CD14-positive monocyte (primary cell): ENCODE data around the gene CLTA. TPM values are rescaled to one million over a fixed set of nuclear protein-coding genes. Genes with fewer than 3 reads are reported as not detected.
A peak's percentile ranks its signal among the peaks of the same experiment; 100 is the strongest.

ENCODE experiments used
- DNase-seq, 3 donors: peaks; one replicate each; pipeline ENCODE4 v3.0.0-alpha.2; 2011 to 2022
- H2AFZ ChIP-seq: 2 replicates; pipeline ENCODE4 v1.6.0; 2012; ENCODE audit warnings: mild to moderate bottlenecking, low read depth, low read length, inconsistent platforms; ENCODE audit not compliant: insufficient read depth, poor library complexity, severe bottlenecking
- H3K27ac ChIP-seq, 2 donors: 1 replicate in 1 of 2; 2 replicates in 1 of 2; pipeline ENCODE4 v1.5.1; 2012 to 2013; ENCODE audit warnings: low read length in 2 of 2, control low read depth in 1 of 2, inconsistent platforms in 1 of 2, low read depth in 1 of 2, mild to moderate bottlenecking in 1 of 2
- H3K27me3 ChIP-seq, 2 donors: one replicate each; pipeline versions ENCODE4 v1.6.0 to v1.6.1; 2011 to 2013; ENCODE audit warnings: low read length in 2 of 2; ENCODE audit not compliant: control insufficient read depth in 2 of 2, insufficient read depth in 2 of 2
- H3K36me3 ChIP-seq, 2 donors: replicated peaks in 1 of 2; 1 replicate in 1 of 2; 2 replicates in 1 of 2; pipeline versions ENCODE4 v1.5.1 to v1.6.1; 2012 to 2013; ENCODE audit warnings: low read length in 2 of 2, control low read depth in 1 of 2, inconsistent platforms in 1 of 2, mild to moderate bottlenecking in 1 of 2; ENCODE audit not compliant: insufficient read depth in 2 of 2, control insufficient read depth in 1 of 2
- H3K4me1 ChIP-seq, 2 donors: 1 replicate in 1 of 2; 2 replicates in 1 of 2; pipeline versions ENCODE4 v1.5.1 to v1.6.1; 2012 to 2013; ENCODE audit warnings: low read length in 2 of 2, control low read depth in 1 of 2, inconsistent platforms in 1 of 2, mild to moderate bottlenecking in 1 of 2, moderate library complexity in 1 of 2; ENCODE audit not compliant: insufficient read depth in 2 of 2, control insufficient read depth in 1 of 2
- H3K4me2 ChIP-seq: replicated peaks from 2 replicates; pipeline ENCODE3; 2012; ENCODE audit warnings: low read length, moderate library complexity, mild to moderate bottlenecking; ENCODE audit not compliant: poor library complexity, severe bottlenecking; ENCODE audit errors: extremely low read depth
- H3K4me3 ChIP-seq, 3 experiments: fragments of 200-600 bp in 1 of 3; sonication (generic) in 1 of 3; replicated peaks in 1 of 3; 1 replicate in 2 of 3; 2 replicates in 1 of 3; pipeline ENCODE4 v1.5.1; 2011 to 2013; ENCODE audit warnings: low read length in 3 of 3, mild to moderate bottlenecking in 3 of 3, control low read depth in 2 of 3, low read depth in 2 of 3, inconsistent platforms in 1 of 3, moderate library complexity in 1 of 3
- H3K79me2 ChIP-seq: 2 replicates; pipeline ENCODE4 v1.6.0; 2012; ENCODE audit warnings: mild to moderate bottlenecking, control low read depth, inconsistent platforms, low read length, moderate library complexity; ENCODE audit not compliant: insufficient read depth
- H3K9ac ChIP-seq: 2 replicates; pipeline ENCODE4 v1.6.0; 2017; ENCODE audit warnings: low read length, mild to moderate bottlenecking; ENCODE audit not compliant: insufficient read depth, poor library complexity, severe bottlenecking
- H3K9me3 ChIP-seq, 2 donors: replicated peaks in 1 of 2; 1 replicate in 1 of 2; 2 replicates in 1 of 2; pipeline versions ENCODE4 v1.5.1 to v1.6.1; 2012 to 2013; ENCODE audit warnings: low read length in 2 of 2, control low read depth in 1 of 2; ENCODE audit not compliant: control insufficient read depth in 1 of 2, insufficient read depth in 1 of 2
- H4K20me1 ChIP-seq: 2 replicates; pipeline ENCODE4 v1.6.0; 2012; ENCODE audit warnings: mild to moderate bottlenecking, low read length, control low read depth, moderate library complexity; ENCODE audit not compliant: insufficient read depth
- H3K27ac Mint-ChIP-seq, 7 donors: one replicate each; pipeline ENCODE4 v1.8.0; 2020; ENCODE audit warnings: mild to moderate bottlenecking in 7 of 7, mixed read lengths in 7 of 7, moderate library complexity in 6 of 7, inconsistent platforms in 2 of 7
- H3K27me3 Mint-ChIP-seq, 3 donors: one replicate each; pipeline ENCODE4 v1.8.0; 2021 to 2022; ENCODE audit warnings: low read depth in 3 of 3, mild to moderate bottlenecking in 3 of 3, mixed read lengths in 3 of 3, moderate library complexity in 3 of 3, inconsistent platforms in 1 of 3
- H3K36me3 Mint-ChIP-seq, 2 donors: one replicate each; pipeline ENCODE4 v1.8.0; 2020; ENCODE audit warnings: mixed read lengths in 2 of 2, inconsistent platforms in 1 of 2, mild to moderate bottlenecking in 1 of 2
- H3K4me1 Mint-ChIP-seq: one replicate; pipeline ENCODE4 v1.8.0; 2020; ENCODE audit warnings: mild to moderate bottlenecking, mixed read lengths
- H3K4me3 Mint-ChIP-seq, 2 donors: one replicate each; pipeline ENCODE4 v1.8.0; 2020; ENCODE audit warnings: mild to moderate bottlenecking in 2 of 2, mixed read lengths in 2 of 2, moderate library complexity in 1 of 2
- H3K9me3 Mint-ChIP-seq, 7 donors: one replicate each; pipeline ENCODE4 v1.8.0; 2020 to 2022; ENCODE audit warnings: mixed read lengths in 7 of 7, mild to moderate bottlenecking in 6 of 7, moderate library complexity in 6 of 7, inconsistent platforms in 2 of 7
- CTCF ChIP-seq: fragments of 200-600 bp; IDR thresholded peaks from one replicate; pipeline ENCODE4 v1.8.0; 2022; ENCODE audit warnings: antibody characterized with exemption, mild to moderate bottlenecking
- WGBS: methylation state at CpG from one replicate; pipeline ENCODE4 v1.1.5; 2013; ENCODE audit warnings: missing lambda C conversion rate; ENCODE audit not compliant: insufficient coverage; 5-methylcytosine and 5-hydroxymethylcytosine counted together
- intact Hi-C, 2 donors: fragments of 100-400 bp; cut with micrococcal nuclease; formaldehyde crosslinking; loops; one replicate each; pipeline versions ENCODE4 v1.15.0 to v1.15.1; 2023
- polyA plus RNA-seq, 3 donors: library from polyadenylated mRNA; depleted of rRNA in 1 of 3; unstranded in 2 of 3; stranded (reverse) in 1 of 3; fragments of 300-500 nt in 2 of 3; fragments of >200 nt in 1 of 3; fragmentation: Illumina TruSeq in 2 of 3; gene quantifications; 1 replicate in 2 of 3; 2 replicates in 1 of 3; pipeline ENCODE4 v1.2.3, GENCODE V29; 2012 to 2021

The CLTA gene
- polyA plus RNA-seq, 3 donors = 85.6 to 262 (median 225) TPM

GRCh38 chr9:36204906-36205547 lies 14.3 kb downstream of the CLTA start:
- 80% methylated on average over 9 of the region's 11 CpGs for WGBS
- Histone ChIP-seq H3K79me2 (peaks cover 85% of the 10 kb centered on the region), H3K4me1 (no peaks in the 10 kb centered on the region), H3K27me3 (no peaks in the 10 kb centered on the region), H3K4me2 (no peak overlapping the region), H2AFZ (no peak overlapping the region), H4K20me1 (peaks cover 99% of the 10 kb centered on the region), H3K9ac (no peak overlapping the region), H3K4me3 (no peak overlapping the region), H3K27ac (no peak overlapping the region), H3K9me3 (no peaks in the 10 kb centered on the region), H3K36me3 (peaks cover 95 to 100% of the 10 kb centered on the region in 2 donors)
- TF ChIP-seq CTCF = no peak
- H3K36me3 Mint-ChIP-seq = peaks cover 96 to 97% of the 10 kb centered on the region in 2 donors
- H3K4me1 Mint-ChIP-seq = peaks cover 1% of the 10 kb centered on the region
- H3K27me3 Mint-ChIP-seq = no peaks in the 10 kb centered on the region
- H3K27ac Mint-ChIP-seq = peak overlapping the region in 2 of 7 donors; percentile 64 to 74
- no peak overlapping the region for H3K4me3 Mint-ChIP-seq
- H3K9me3 Mint-ChIP-seq = no peaks in the 10 kb centered on the region
- no peak for DNase-seq
- intact Hi-C loops = no loop called here

- H3K4me3 Mint-ChIP-seq = no peak overlapping the region
- TF ChIP-seq CTCF = no peak
- Histone ChIP-seq H3K27ac (no peak overlapping the region), H3K9ac (no peak overlapping the region), H3K9me3 (no peaks in the 10 kb centered on the region), H2AFZ (no peak overlapping the region), H3K36me3 (peaks cover 95 to 100% of the 10 kb centered on the region in 2 donors), H3K4me2 (no peak overlapping the region), H4K20me1 (peaks cover 100% of the 10 kb centered on the region), H3K27me3 (no peaks in the 10 kb centered on the region), H3K4me3 (no peak overlapping the region), H3K4me1 (no peaks in the 10 kb centered on the region), H3K79me2 (peaks cover 87% of the 10 kb centered on the region)
- intact Hi-C loops = no loop called here
- 100% methylated on average over 1 of the region's 4 CpGs for WGBS
- H3K36me3 Mint-ChIP-seq = peaks cover 98 to 100% of the 10 kb centered on the region in 2 donors
- H3K27me3 Mint-ChIP-seq = no peaks in the 10 kb centered on the region
- no peaks in the 10 kb centered on the region for H3K9me3 Mint-ChIP-seq
- no peak for DNase-seq
- peak overlapping the region in 2 of 7 donors; percentile 6 to 46 for H3K27ac Mint-ChIP-seq
- H3K4me1 Mint-ChIP-seq = peaks cover 1% of the 10 kb centered on the region
These were observed 16.3 kb downstream of the CLTA start for GRCh38 chr9:36207016-36207415.
